Esophagus squamous epithelium (tissue), 5 donors: ENCODE data around the gene SAMD3. TPM values are rescaled to one million over a fixed set of nuclear protein-coding genes. Genes with fewer than 3 reads are reported as not detected.

Experiments
- DNase-seq: peaks from one replicate; lab custom pipeline; 2025; lab: John Stamatoyannopoulos, UW
- H3K27ac ChIP-seq, 4 donors: fragments of 200-600 bp; sonication (generic); one replicate each; pipeline ENCODE4 v1.5.1; 2016 to 2019; ENCODE audit warnings: mild to moderate bottlenecking in 1 of 4
- H3K27me3 ChIP-seq, 4 donors: fragments of 200-600 bp; sonication (generic); 1 replicate in 3 of 4; 2 replicates in 1 of 4; pipeline versions ENCODE4 v1.5.1 to v1.6.0; 2017 to 2021; ENCODE audit warnings: antibody characterized with exemption in 1 of 4
- H3K36me3 ChIP-seq, 3 donors: fragments of 200-600 bp; sonication (generic); one replicate each; pipeline ENCODE4 v1.5.1; 2016 to 2019
- H3K4me1 ChIP-seq, 3 donors: fragments of 200-600 bp; sonication (generic); one replicate each; pipeline ENCODE4 v1.5.1; 2017 to 2019
- H3K4me3 ChIP-seq, 4 donors: fragments of 200-600 bp; sonication (generic); 1 replicate in 3 of 4; 2 replicates in 1 of 4; pipeline ENCODE4 v1.5.1; 2016 to 2019; ENCODE audit warnings: mild to moderate bottlenecking in 2 of 4, moderate library complexity in 1 of 4
- H3K9me3 ChIP-seq, 3 donors: fragments of 200-600 bp; sonication (generic); one replicate each; pipeline ENCODE4 v1.5.1; 2016 to 2019
- CTCF ChIP-seq, 6 experiments: fragments of 450-650 bp in 4 of 6; fragments of 200-600 bp in 2 of 6; sonication (generic) in 2 of 6; IDR thresholded peaks; one replicate each; pipeline ENCODE4 v1.5.1; 2016 to 2019; ENCODE audit warnings: antibody characterized with exemption in 6 of 6, mild to moderate bottlenecking in 4 of 6, moderate library complexity in 4 of 6
- POLR2A ChIP-seq, 4 donors: fragments of 450-650 bp; IDR thresholded peaks; one replicate each; pipeline ENCODE4 v1.6.1; 2017; ENCODE audit warnings: antibody characterized with exemption in 4 of 4, mild to moderate bottlenecking in 4 of 4, moderate library complexity in 3 of 4
- WGBS, 2 donors: methylation state at CpG; one replicate each; pipeline ENCODE4 v1.1.5; 2018; 5-methylcytosine and 5-hydroxymethylcytosine counted together
- intact Hi-C: fragments of 100-400 bp; cut with DNase I; formaldehyde crosslinking; loops from one replicate; pipeline ENCODE4 v1.15.0; 2022
- total RNA-seq, 4 donors: library from RNA; depleted of rRNA; stranded (reverse); fragments of >200 nt; gene quantifications; one replicate each; pipeline ENCODE4 v1.1.0, GENCODE V29; 2016
- donor health status: DM: yes; HTN: yes; CAD: no.

Gene SAMD3
- total RNA-seq, 4 donors from 2014 or later = 0.12 to 3.8 (median 0.67) TPM

DNA sequence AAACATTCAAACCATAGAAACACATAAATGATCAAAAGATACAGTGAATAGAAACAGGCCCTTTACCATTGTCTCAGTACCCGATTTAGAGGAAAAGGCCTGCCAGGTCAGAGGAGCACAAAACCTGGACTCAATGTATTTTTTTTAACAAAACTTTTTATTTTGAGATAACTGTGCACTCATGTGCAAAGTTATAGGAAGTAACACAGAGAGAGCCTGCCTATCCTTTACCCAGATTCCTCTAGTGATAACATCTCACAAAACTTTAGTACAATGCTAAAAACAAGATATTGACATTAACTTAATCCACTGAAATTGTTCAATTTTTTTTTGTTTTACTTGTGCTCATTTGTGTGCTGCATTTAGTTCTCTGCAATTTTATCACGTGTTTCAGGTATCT, 36.8 kb upstream of the SAMD3 start:
- TF ChIP-seq CTCF (IDR thresholded peaks at IDR 0.05) = no peak
- TF ChIP-seq POLR2A (IDR thresholded peaks at IDR 0.05) = no peak
- H3K27ac ChIP-seq = no peak overlapping the region

GRCh38 chr6:130259140-130259539, 36.4 kb upstream of the SAMD3 start:
- DNase-seq = no peak
- no peaks in the 10 kb centered on the region for H3K4me1 ChIP-seq
- 36 to 95% methylated on average over 1 of the region's 1 CpG for WGBS, 2 donors
- TF ChIP-seq POLR2A (IDR thresholded peaks at IDR 0.05) (no peak), CTCF (IDR thresholded peaks at IDR 0.05) (no peak)
- intact Hi-C loops = no loop called here
- H3K27ac ChIP-seq = no peak overlapping the region
- H3K27me3 ChIP-seq = no peaks in the 10 kb centered on the region
- no peaks in the 10 kb centered on the region for H3K9me3 ChIP-seq
- H3K4me3 ChIP-seq = no peak overlapping the region
- H3K36me3 ChIP-seq = no peaks in the 10 kb centered on the region

More for the DNA sequence above, 36.8 kb upstream of the SAMD3 start:
- intact Hi-C loops = no loop called here
- no peak overlapping the region for H3K4me3 ChIP-seq
- H3K27me3 ChIP-seq = no peaks in the 10 kb centered on the region
- no peaks in the 10 kb centered on the region for H3K9me3 ChIP-seq
- no peaks in the 10 kb centered on the region for H3K4me1 ChIP-seq
- H3K36me3 ChIP-seq = no peaks in the 10 kb centered on the region
- no peak for DNase-seq
- WGBS, 2 donors = 69 to 74% methylated on average over 2 of the region's 2 CpGs

- Histone ChIP-seq H3K36me3 (no peaks in the 10 kb centered on the region), H3K4me1 (no peaks in the 10 kb centered on the region), H3K4me3 (no peak overlapping the region), H3K27ac (no peak overlapping the region), H3K9me3 (no peaks in the 10 kb centered on the region), H3K27me3 (no peaks in the 10 kb centered on the region)
- intact Hi-C loops = no loop called here
- TF ChIP-seq CTCF (IDR thresholded peaks at IDR 0.05) = no peak
- no peak for TF ChIP-seq POLR2A (IDR thresholded peaks at IDR 0.05)
- DNase-seq = no peak
- 36 to 44% methylated on average over 9 of the region's 9 CpGs for WGBS, 2 donors
These were observed 29.9 kb upstream of the SAMD3 start for GRCh38 chr6:130252527-130253237.

DNA sequence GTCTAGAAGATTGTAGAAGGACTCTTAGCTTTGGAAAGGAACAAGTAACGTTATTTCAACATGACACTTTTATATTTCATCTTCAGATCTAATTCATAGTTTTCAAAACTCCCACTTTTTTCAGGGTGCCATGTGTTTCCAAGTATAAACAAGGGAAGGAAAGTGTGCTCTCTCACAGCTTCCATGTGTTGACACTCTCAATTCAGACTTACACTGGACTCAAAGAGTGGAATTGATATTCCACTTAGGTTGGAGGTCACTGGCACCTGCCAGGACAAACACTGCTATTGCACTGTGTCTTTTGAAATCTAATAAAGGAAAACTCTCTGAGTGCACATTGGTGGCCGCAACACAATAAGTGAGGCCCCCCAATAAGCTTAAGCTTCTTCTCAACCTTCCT, 22.5 kb upstream of the SAMD3 start:
- 92 to 94% methylated on average over 2 of the region's 2 CpGs for WGBS, 2 donors
- Histone ChIP-seq H3K27ac (no peak overlapping the region), H3K4me3 (no peak overlapping the region), H3K9me3 (no peaks in the 10 kb centered on the region), H3K36me3 (no peaks in the 10 kb centered on the region), H3K4me1 (peaks cover 0 to 4% (median 0%) of the 10 kb centered on the region in 3 donors), H3K27me3 (no peaks in the 10 kb centered on the region)
- intact Hi-C loops = no loop called here
- no peak for DNase-seq
- TF ChIP-seq POLR2A (IDR thresholded peaks at IDR 0.05) (no peak), CTCF (IDR thresholded peaks at IDR 0.05) (no peak)

- no peak for TF ChIP-seq CTCF (IDR thresholded peaks at IDR 0.05)
- TF ChIP-seq POLR2A (IDR thresholded peaks at IDR 0.05) = no peak
- Histone ChIP-seq H3K9me3 (no peaks in the 10 kb centered on the region), H3K27ac (no peak overlapping the region), H3K27me3 (no peaks in the 10 kb centered on the region), H3K4me3 (no peak overlapping the region), H3K36me3 (no peaks in the 10 kb centered on the region), H3K4me1 (peaks cover 0 to 9% (median 0%) of the 10 kb centered on the region in 3 donors)
- intact Hi-C loops = no loop called here
- DNase-seq = no peak
- 92 to 98% methylated on average over 2 of the region's 2 CpGs for WGBS, 2 donors
These were observed 22.0 kb upstream of the SAMD3 start for GRCh38 chr6:130244728-130245127.
